Measurements from ENCODE around the gene CAMK1D.

Gene CAMK1D

GRCh38 chr10:12689893-12690292, 340.5 kb downstream of the CAMK1D start:
- no peak for TF ChIP-seq CTCF (IDR thresholded peaks at IDR 0.05; ENCODE audit: control insufficient read depth, extremely low read depth, insufficient read depth)
- no peak overlapping the region for H3K4me3 ChIP-seq (ENCODE audit: low read depth, low read length)
- DNase-seq (ENCODE audit: low read depth), result peak; percentile 82

- H3K4me3 ChIP-seq (ENCODE audit: low read depth, low read length), result no peak overlapping the region
- no peak for TF ChIP-seq CTCF (IDR thresholded peaks at IDR 0.05; ENCODE audit: control insufficient read depth, extremely low read depth, insufficient read depth)
- DNase-seq (ENCODE audit: low read depth), result no peak
These were observed 341.3 kb downstream of the CAMK1D start for GRCh38 chr10:12690525-12691126.

GRCh38 chr10:12691596-12691995, 342.2 kb downstream of the CAMK1D start:
- H3K4me3 ChIP-seq (ENCODE audit: low read depth, low read length), result no peak overlapping the region
- no peak for TF ChIP-seq CTCF (IDR thresholded peaks at IDR 0.05; ENCODE audit: control insufficient read depth, extremely low read depth, insufficient read depth)
- DNase-seq (ENCODE audit: low read depth), result no peak

GRCh38 chr10:12697764-12698163, 348.4 kb downstream of the CAMK1D start:
- H3K4me3 ChIP-seq (ENCODE audit: low read depth, low read length), result no peak overlapping the region
- no peak for DNase-seq (ENCODE audit: low read depth)
- TF ChIP-seq CTCF (IDR thresholded peaks at IDR 0.05; ENCODE audit: control insufficient read depth, extremely low read depth, insufficient read depth), result no peak

- H3K4me3 ChIP-seq (ENCODE audit: low read depth, low read length), result no peak overlapping the region
- TF ChIP-seq CTCF (IDR thresholded peaks at IDR 0.05; ENCODE audit: control insufficient read depth, extremely low read depth, insufficient read depth), result no peak
- DNase-seq (ENCODE audit: low read depth), result no peak
These were observed 349.9 kb downstream of the CAMK1D start for GRCh38 chr10:12699258-12699700.

- no peak for TF ChIP-seq CTCF (IDR thresholded peaks at IDR 0.05; ENCODE audit: control insufficient read depth, extremely low read depth, insufficient read depth)
- no peak for DNase-seq (ENCODE audit: low read depth)
- no peak overlapping the region for H3K4me3 ChIP-seq (ENCODE audit: low read depth, low read length)
These were observed 350.6 kb downstream of the CAMK1D start for GRCh38 chr10:12699781-12700556.
